Common myeloid progenitor, CD34-positive (primary cell): ENCODE results near the gene OVCH1. TPM values are rescaled to one million over a fixed set of nuclear protein-coding genes. Genes with fewer than 3 reads are reported as not detected.

Source experiments
- CTCF ChIA-PET: fragments of 350-600 bp; sonication (Branson Sonifier 250); formaldehyde crosslinking; loops from one replicate; lab custom pipeline; 2021; ENCODE audit warnings: antibody characterized with exemption; lab: Charles Lee
- POLR2A ChIA-PET: fragments of 350-600 bp; sonication (Branson Sonifier 250); formaldehyde crosslinking; loops from one replicate; lab custom pipeline; 2021; ENCODE audit warnings: antibody characterized with exemption; lab: Charles Lee
- DNase-seq, 3 donors: peaks; one replicate each; pipeline versions ENCODE4 v3.0.0 to v3.0.0-alpha.2; 2013
- H3K27ac ChIP-seq, 2 experiments: 1 replicate in 1 of 2; 2 replicates in 1 of 2; pipeline ENCODE4 v1.7.0; 2013; ENCODE audit warnings: inconsistent platforms in 2 of 2, low read length in 2 of 2, mild to moderate bottlenecking in 2 of 2, low read depth in 1 of 2, moderate library complexity in 1 of 2; ENCODE audit not compliant: severe bottlenecking in 2 of 2, insufficient read depth in 1 of 2, poor library complexity in 1 of 2
- H3K27me3 ChIP-seq, 5 experiments: replicated peaks in 2 of 5; 1 replicate in 3 of 5; 2 replicates in 2 of 5; pipeline versions ENCODE4 v1.6.1 to v1.7.0; 2013; ENCODE audit warnings: low read length in 4 of 5, mild to moderate bottlenecking in 2 of 5, moderate library complexity in 2 of 5, inconsistent platforms in 1 of 5; ENCODE audit not compliant: insufficient read depth in 5 of 5, control insufficient read depth in 4 of 5
- H3K36me3 ChIP-seq, 4 experiments: 1 replicate in 2 of 4; 2 replicates in 2 of 4; pipeline versions ENCODE4 v1.6.1 to v1.7.0; 2013; ENCODE audit warnings: low read length in 3 of 4, control low read depth in 1 of 4, mild to moderate bottlenecking in 1 of 4; ENCODE audit not compliant: control insufficient read depth in 4 of 4, insufficient read depth in 4 of 4
- H3K4me1 ChIP-seq, 4 experiments: 1 replicate in 3 of 4; 2 replicates in 1 of 4; pipeline versions ENCODE4 v1.6.1 to v1.7.1; 2013; ENCODE audit warnings: low read length in 3 of 4, mild to moderate bottlenecking in 3 of 4, control low read depth in 1 of 4, inconsistent platforms in 1 of 4, moderate library complexity in 1 of 4; ENCODE audit not compliant: control insufficient read depth in 4 of 4, insufficient read depth in 4 of 4; ENCODE audit errors: control extremely low read depth in 1 of 4
- H3K4me3 ChIP-seq, 7 experiments: 1 replicate in 4 of 7; 2 replicates in 3 of 7; pipeline versions ENCODE4 v1.5.1 to v1.7.0; 2013; ENCODE audit warnings: mild to moderate bottlenecking in 7 of 7, low read length in 6 of 7, moderate library complexity in 6 of 7, inconsistent platforms in 2 of 7, low read depth in 2 of 7, control low read depth in 1 of 7; ENCODE audit not compliant: insufficient read depth in 4 of 7, control insufficient read depth in 1 of 7; ENCODE audit errors: extremely low read depth in 1 of 7
- H3K9me3 ChIP-seq, 5 experiments: 1 replicate in 4 of 5; 2 replicates in 1 of 5; pipeline versions ENCODE4 v1.6.1 to v1.7.1; 2013; ENCODE audit warnings: low read length in 4 of 5, mild to moderate bottlenecking in 2 of 5, inconsistent platforms in 1 of 5, low read depth in 1 of 5, moderate library complexity in 1 of 5; ENCODE audit not compliant: control insufficient read depth in 4 of 5, insufficient read depth in 2 of 5; ENCODE audit errors: control extremely low read depth in 1 of 5
- WGBS: methylation state at CpG from one replicate; pipeline ENCODE4 v1.1.5; 2013; ENCODE audit not compliant: insufficient coverage; 5-methylcytosine and 5-hydroxymethylcytosine counted together
- polyA plus RNA-seq: library from polyadenylated mRNA; unstranded; fragments of 120-200 nt; gene quantifications from one replicate; pipeline ENCODE4 v1.2.1, GENCODE V29; 2013

The OVCH1 gene, protein sequence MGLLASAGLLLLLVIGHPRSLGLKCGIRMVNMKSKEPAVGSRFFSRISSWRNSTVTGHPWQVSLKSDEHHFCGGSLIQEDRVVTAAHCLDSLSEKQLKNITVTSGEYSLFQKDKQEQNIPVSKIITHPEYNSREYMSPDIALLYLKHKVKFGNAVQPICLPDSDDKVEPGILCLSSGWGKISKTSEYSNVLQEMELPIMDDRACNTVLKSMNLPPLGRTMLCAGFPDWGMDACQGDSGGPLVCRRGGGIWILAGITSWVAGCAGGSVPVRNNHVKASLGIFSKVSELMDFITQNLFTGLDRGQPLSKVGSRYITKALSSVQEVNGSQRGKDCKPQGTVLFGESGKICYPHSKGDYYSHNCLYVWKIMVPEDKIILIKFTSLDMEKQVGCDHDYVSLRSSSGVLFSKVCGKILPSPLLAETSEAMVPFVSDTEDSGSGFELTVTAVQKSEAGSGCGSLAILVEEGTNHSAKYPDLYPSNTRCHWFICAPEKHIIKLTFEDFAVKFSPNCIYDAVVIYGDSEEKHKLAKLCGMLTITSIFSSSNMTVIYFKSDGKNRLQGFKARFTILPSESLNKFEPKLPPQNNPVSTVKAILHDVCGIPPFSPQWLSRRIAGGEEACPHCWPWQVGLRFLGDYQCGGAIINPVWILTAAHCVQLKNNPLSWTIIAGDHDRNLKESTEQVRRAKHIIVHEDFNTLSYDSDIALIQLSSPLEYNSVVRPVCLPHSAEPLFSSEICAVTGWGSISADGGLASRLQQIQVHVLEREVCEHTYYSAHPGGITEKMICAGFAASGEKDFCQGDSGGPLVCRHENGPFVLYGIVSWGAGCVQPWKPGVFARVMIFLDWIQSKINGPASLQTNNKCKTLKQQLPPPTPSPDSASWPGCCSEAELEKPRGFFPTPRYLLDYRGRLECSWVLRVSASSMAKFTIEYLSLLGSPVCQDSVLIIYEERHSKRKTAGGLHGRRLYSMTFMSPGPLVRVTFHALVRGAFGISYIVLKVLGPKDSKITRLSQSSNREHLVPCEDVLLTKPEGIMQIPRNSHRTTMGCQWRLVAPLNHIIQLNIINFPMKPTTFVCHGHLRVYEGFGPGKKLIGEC
- 0.04 TPM for polyA plus RNA-seq

DNA sequence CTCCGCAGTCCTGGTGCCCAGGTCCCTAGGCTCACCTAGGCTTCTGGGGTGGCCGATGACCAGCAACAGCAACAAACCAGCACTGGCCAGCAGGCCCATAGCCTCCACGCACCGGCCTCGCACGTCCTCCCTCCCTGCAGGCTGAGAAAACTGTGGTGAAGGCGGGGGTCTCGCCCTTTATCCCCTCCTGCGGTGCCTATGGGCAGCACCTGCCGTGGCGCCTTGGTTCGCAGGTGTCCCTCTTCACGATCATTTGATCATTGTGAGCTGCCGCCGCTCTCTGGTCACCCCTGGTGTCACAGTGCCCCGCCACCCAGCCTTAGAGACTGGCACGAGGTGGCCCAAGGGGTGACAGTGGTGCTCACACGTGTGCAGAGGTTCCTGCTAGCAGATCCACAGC lies at the start of gene OVCH1:
Gene OVCH1 (minus strand): TSS at position 99 of the 400 bp plus-strand sequence. CDS start 0 bp downstream, at position 99.
- no peaks in the 10 kb centered on the region for H3K4me1 ChIP-seq
- 99% methylated on average over 18 of the region's 18 CpGs for WGBS
- POLR2A ChIA-PET, result no interaction called here
- no peak for DNase-seq
- H3K27ac ChIP-seq, result no peak within 1 kb of the TSS
- CTCF ChIA-PET, result no interaction called here
- H3K9me3 ChIP-seq, result no peaks in the 10 kb centered on the region
- no peaks in the 10 kb centered on the region for H3K36me3 ChIP-seq
- no peaks in the 10 kb centered on the region for H3K27me3 ChIP-seq
- no peak within 1 kb of the TSS for H3K4me3 ChIP-seq

DNA sequence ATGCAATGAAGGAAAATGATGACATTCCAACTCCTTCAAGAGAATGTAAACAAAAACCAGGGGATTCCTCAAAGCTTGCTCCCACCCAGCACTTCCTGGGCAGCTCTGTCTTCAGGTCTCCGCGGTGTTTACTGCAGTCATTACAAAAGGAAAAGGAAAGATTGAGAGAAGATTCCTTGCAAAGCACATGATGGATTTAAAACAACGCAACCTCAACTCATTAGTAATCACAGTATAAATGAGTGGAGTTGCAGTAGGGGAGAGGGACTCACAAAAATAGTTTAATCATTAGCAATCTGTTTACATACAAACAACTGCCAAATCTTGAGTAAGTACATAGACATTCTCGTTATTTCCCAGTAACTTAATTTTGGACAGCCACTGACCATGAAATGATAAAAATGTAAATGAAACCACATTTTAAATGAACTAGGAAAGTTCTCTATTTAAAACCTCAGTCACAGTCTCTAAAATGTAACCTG lies 49.7 kb upstream of the OVCH1 start:
- CTCF ChIA-PET, result no interaction called here

DNA sequence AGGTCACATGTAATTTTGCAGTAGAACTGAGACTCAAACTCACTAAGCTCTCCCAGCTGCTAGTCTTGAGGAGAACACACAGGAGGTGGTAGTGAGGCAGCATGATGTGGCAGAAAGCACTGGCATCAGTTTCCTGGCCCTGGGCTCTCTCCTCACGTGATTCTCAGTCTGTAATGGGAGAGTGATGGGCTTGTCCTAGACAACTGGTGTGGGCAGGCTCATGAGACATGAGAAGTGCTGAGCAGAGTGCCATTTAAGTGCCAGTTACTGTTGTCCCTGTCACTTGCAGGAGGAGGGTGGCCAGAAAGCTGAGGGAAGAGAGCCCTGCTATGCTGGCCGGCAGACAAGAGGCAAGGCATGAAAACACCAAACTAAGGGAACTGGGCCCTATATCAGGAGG lies 48.5 kb upstream of the OVCH1 start:
- H3K36me3 ChIP-seq, result no peaks in the 10 kb centered on the region
- 65% methylated on average over 2 of the region's 2 CpGs for WGBS
- no peaks in the 10 kb centered on the region for H3K4me1 ChIP-seq
- no peak overlapping the region for H3K4me3 ChIP-seq
- H3K27ac ChIP-seq, result no peak overlapping the region
- ChIA-PET POLR2A (no interaction called here), CTCF (interaction anchor here (1.4 kb wide), 1 partner anchor 8 kb away, joined by 4 read pairs; no protein-coding TSS in a partner anchor)
- no peaks in the 10 kb centered on the region for H3K9me3 ChIP-seq
- DNase-seq, result no peak
- peaks cover 0 to 5% (median 0%) of the 10 kb centered on the region in 5 experiments for H3K27me3 ChIP-seq

More for the DNA sequence above, 49.7 kb upstream of the OVCH1 start:
- no peaks in the 10 kb centered on the region for H3K36me3 ChIP-seq
- H3K9me3 ChIP-seq, result no peaks in the 10 kb centered on the region
- no peak overlapping the region for H3K27ac ChIP-seq
- DNase-seq, result no peak
- POLR2A ChIA-PET, result no interaction called here
- no peaks in the 10 kb centered on the region for H3K4me1 ChIP-seq
- H3K4me3 ChIP-seq, result no peak overlapping the region
- WGBS, result no CpG with 5 or more reads among the region's 4 CpGs
- H3K27me3 ChIP-seq, result peaks cover 0 to 5% (median 0%) of the 10 kb centered on the region in 5 experiments

DNA sequence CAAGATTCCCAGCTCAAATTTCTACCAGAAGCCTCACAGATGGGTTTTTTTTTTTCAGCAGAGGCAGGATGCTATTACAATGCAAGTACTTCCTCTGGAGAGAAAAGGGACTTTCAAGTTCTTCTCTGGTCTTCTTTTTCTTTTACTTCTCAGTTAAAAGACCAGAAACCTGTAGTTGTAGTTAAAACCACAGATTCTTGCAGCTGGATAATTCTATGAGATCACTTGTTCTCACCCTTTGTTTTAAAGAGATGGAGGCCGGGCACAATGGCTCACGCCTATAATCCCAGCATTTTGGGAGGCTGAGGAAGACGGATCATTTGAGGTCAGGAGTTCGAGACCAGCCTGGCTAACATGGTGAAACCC lies 47.6 kb upstream of the OVCH1 start:
- H3K27ac ChIP-seq, result no peak overlapping the region
- no peak overlapping the region for H3K4me3 ChIP-seq
- no peaks in the 10 kb centered on the region for H3K9me3 ChIP-seq
- ChIA-PET POLR2A (no interaction called here), CTCF (interaction anchor here (1.2 to 1.4 kb wide), 2 partner anchors 9 to 1301 kb away, joined by 3 to 4 read pairs; no protein-coding TSS in a partner anchor)
- H3K27me3 ChIP-seq, result peaks cover 0 to 3% (median 0%) of the 10 kb centered on the region in 5 experiments
- DNase-seq, result no peak
- WGBS, result 100% methylated on average over 4 of the region's 4 CpGs
- no peaks in the 10 kb centered on the region for H3K36me3 ChIP-seq
- H3K4me1 ChIP-seq, result no peaks in the 10 kb centered on the region

DNA sequence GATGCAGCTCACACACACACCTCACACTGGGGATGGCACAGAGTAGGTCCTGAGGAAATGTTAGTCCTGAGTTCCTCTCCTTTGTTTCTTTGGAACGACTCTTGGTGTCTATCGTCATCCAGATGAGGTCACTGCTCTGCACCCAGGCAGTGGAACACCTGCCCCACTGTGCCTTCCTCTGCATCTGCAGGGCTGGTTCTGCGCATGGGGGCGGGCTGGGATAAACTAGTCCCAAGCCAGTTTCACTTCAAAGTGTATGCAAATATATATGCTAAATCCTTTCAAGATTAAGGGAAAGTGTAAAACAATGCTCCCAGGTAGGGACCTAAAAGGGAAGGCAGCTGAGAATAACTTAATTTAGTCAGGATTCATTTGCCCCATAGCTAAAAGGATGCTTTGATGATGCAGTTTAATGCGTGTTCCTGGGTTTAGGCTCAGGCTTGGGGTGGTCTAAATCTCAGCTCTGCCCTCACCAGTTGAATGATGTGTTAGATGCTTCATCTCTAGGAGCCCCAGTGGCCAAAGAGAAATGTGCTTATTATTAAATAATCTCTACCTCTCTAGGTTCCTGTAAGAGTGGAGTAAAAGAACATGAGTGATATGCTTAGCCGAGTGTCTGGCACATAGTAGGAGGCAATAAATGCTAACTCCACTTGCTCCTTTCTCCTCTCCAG lies 47.1 kb upstream of the OVCH1 start:
- no peak overlapping the region for H3K4me3 ChIP-seq
- H3K9me3 ChIP-seq, result no peaks in the 10 kb centered on the region
- POLR2A ChIA-PET, result no interaction called here
- CTCF ChIA-PET, result interaction anchor here (0.6 to 1.4 kb wide), 3 partner anchors 10 to 1688 kb away, joined by 3 to 4 read pairs (median 4); no protein-coding TSS in a partner anchor
- no peaks in the 10 kb centered on the region for H3K36me3 ChIP-seq
- no peak overlapping the region for H3K27ac ChIP-seq
- DNase-seq, result no peak
- peaks cover 0 to 3% (median 0%) of the 10 kb centered on the region in 5 experiments for H3K27me3 ChIP-seq
- WGBS, result 78% methylated on average over 3 of the region's 6 CpGs
- H3K4me1 ChIP-seq, result no peaks in the 10 kb centered on the region

DNA sequence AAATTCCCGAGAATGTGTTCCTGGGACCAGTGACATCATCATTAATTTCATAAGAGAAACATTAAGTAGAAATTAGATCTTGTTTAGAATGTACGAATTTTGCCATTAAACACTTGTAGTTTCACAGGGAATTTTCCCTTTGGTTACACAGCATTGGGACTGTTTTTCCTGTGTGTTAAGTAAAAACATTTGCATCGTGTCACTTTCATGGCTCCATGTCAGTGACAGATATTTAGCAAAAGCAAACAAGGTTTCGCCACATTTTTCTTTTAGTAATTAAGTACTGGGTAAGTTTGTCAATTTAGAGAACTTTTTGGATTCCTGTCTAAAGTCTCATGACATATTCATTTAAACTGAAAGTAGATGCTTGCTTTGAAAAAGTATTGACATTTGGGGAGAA lies 45.5 kb upstream of the OVCH1 start:
- POLR2A ChIA-PET, result no interaction called here
- WGBS, result no CpG with 5 or more reads among the region's 4 CpGs

More for the DNA sequence above, 45.5 kb upstream of the OVCH1 start:
- no peak overlapping the region for H3K4me3 ChIP-seq
- CTCF ChIA-PET, result interaction anchor here (1.3 kb wide), 2 partner anchors 10 to 23 kb away, joined by 4 to 5 read pairs; no protein-coding TSS in a partner anchor
- H3K9me3 ChIP-seq, result no peaks in the 10 kb centered on the region
- peaks cover 0 to 3% (median 0%) of the 10 kb centered on the region in 5 experiments for H3K27me3 ChIP-seq
- DNase-seq, result no peak
- H3K4me1 ChIP-seq, result no peaks in the 10 kb centered on the region
- no peaks in the 10 kb centered on the region for H3K36me3 ChIP-seq
- no peak overlapping the region for H3K27ac ChIP-seq
